ENCODE measurements around the gene CDC20B.

Gene CDC20B

GRCh38 chr5:55143624-55144023 is 29.4 kb downstream of the CDC20B start:
- Histone ChIP-seq H3K27me3 (peaks cover 18% of the 10 kb centered on the region), H3K27ac (no peak overlapping the region), H3K36me3 (no peaks in the 10 kb centered on the region), H3K4me1 (ENCODE audit: control insufficient read depth in 1 of 2, insufficient read depth in 1 of 2, low read depth in 1 of 2, low read length in 1 of 2) (no peaks in the 10 kb centered on the region), H3K9me3 (no peaks in the 10 kb centered on the region), H3K4me3 (ENCODE audit: low read depth in 1 of 2, low read length in 1 of 2) (no peak overlapping the region)
- TF ChIP-seq CTCF (IDR thresholded peaks at IDR 0.05): no peak

GRCh38 chr5:55141945-55142690 is 30.9 kb downstream of the CDC20B start:
- Histone ChIP-seq H3K4me3 (ENCODE audit: low read depth in 1 of 2, low read length in 1 of 2) (no peak overlapping the region), H3K4me1 (ENCODE audit: control insufficient read depth in 1 of 2, insufficient read depth in 1 of 2, low read depth in 1 of 2, low read length in 1 of 2) (no peaks in the 10 kb centered on the region), H3K27ac (no peak overlapping the region), H3K27me3 (peaks cover 13% of the 10 kb centered on the region), H3K9me3 (no peaks in the 10 kb centered on the region), H3K36me3 (no peaks in the 10 kb centered on the region)
- no peak for TF ChIP-seq CTCF (IDR thresholded peaks at IDR 0.05)

- H3K27ac ChIP-seq: no peak overlapping the region
- peaks cover 13% of the 10 kb centered on the region for H3K27me3 ChIP-seq
- H3K36me3 ChIP-seq: no peaks in the 10 kb centered on the region
- H3K4me3 ChIP-seq (ENCODE audit: low read depth in 1 of 2, low read length in 1 of 2): no peak overlapping the region
- H3K4me1 ChIP-seq (ENCODE audit: control insufficient read depth in 1 of 2, insufficient read depth in 1 of 2, low read depth in 1 of 2, low read length in 1 of 2): no peaks in the 10 kb centered on the region
- no peak for TF ChIP-seq CTCF (IDR thresholded peaks at IDR 0.05)
- H3K9me3 ChIP-seq: no peaks in the 10 kb centered on the region
Measured at GRCh38 chr5:55140908-55141665, 31.9 kb downstream of the CDC20B start.

GRCh38 chr5:55136521-55136920 is 36.5 kb downstream of the CDC20B start:
- H3K36me3 ChIP-seq: no peaks in the 10 kb centered on the region
- no peak for TF ChIP-seq CTCF (IDR thresholded peaks at IDR 0.05)
- no peak overlapping the region for H3K27ac ChIP-seq
- H3K4me1 ChIP-seq (ENCODE audit: control insufficient read depth in 1 of 2, insufficient read depth in 1 of 2, low read depth in 1 of 2, low read length in 1 of 2): no peaks in the 10 kb centered on the region
- H3K4me3 ChIP-seq (ENCODE audit: low read depth in 1 of 2, low read length in 1 of 2): no peak overlapping the region
- H3K9me3 ChIP-seq: no peaks in the 10 kb centered on the region
- no peaks in the 10 kb centered on the region for H3K27me3 ChIP-seq

GRCh38 chr5:55134053-55134722 is 38.8 kb downstream of the CDC20B start:
- Histone ChIP-seq H3K27me3 (no peaks in the 10 kb centered on the region), H3K27ac (no peak overlapping the region), H3K4me3 (ENCODE audit: low read depth in 1 of 2, low read length in 1 of 2) (no peak overlapping the region), H3K36me3 (no peaks in the 10 kb centered on the region), H3K4me1 (ENCODE audit: control insufficient read depth in 1 of 2, insufficient read depth in 1 of 2, low read depth in 1 of 2, low read length in 1 of 2) (no peaks in the 10 kb centered on the region), H3K9me3 (no peaks in the 10 kb centered on the region)
- no peak for TF ChIP-seq CTCF (IDR thresholded peaks at IDR 0.05)

Data from neutrophil (primary cell).